Fibroblast of upper back skin (primary cell): ENCODE data around the gene DISC1.
"Not testable (repeated sequence)": the region's sequence is repeated elsewhere in the genome, so short reads cannot be mapped to it uniquely, and the experiment has no call there.

ENCODE experiments used
- DNase-seq: peaks from one replicate; pipeline ENCODE4 v3.0.0-alpha.2; 2013

DISC1 gene

DNA sequence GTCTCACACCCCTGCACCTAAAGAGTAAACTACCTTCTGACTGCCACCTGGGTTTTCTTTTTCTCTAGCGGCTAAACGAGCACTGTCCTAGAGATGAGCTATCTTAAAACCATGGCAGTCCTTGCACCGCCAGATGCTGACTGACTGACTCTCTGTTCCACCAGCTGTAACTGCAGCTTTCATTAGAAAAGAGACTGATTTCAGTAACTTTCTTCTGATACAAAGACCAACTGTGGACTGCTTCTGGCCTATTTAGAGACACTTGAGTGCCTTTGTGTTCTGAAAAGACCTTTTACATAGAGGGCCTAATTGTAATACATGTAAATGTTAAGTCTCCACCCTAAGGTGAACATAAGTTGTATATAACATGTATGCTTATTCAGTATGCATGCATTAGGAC lies 152.5 kb downstream of the DISC1 start:
- no peak for DNase-seq

DNA sequence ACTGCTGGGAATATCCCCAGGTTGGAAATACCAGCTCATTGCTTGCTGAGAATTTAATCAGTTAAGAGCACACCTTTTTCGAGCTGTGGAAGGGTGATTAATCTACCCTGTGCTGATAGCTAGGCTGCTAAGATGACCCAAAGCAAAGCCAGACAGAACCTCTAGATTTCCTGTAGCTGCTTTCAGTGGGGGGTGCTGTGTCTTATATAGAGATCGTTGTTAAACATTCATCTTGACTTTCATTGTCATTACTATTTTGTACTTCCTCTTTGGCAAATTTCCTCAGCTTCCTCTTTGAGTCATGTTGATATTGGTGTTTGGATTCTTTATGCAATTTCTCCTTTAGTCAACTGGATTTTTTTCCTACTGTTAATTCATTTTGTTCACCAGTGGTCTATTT lies 155.3 kb downstream of the DISC1 start:
- DNase-seq = peak; percentile 36

DNA sequence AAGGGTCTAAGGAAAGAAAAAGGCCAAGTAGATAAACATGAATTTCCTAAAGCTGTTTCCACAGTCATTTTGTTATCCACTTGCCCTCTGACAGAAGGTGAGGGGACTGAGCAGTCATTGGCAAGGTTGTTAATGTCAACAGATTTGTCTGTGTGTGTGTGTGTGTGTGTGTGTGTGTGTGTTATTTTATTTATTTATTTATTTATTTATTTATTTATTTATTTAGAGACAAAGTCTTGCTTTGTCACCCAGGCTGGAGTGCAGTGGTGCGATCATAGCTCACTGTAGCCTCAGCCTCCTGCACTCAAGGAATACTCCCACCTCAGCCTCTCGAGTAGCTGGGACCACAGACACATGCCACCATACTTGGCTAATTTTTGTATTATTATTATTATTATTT lies 158.5 kb downstream of the DISC1 start:
- DNase-seq = not testable (repeated sequence)

- DNase-seq = no peak
Observed at GRCh38 chr1:231786126-231786525, 159.5 kb downstream of the DISC1 start.

DNA sequence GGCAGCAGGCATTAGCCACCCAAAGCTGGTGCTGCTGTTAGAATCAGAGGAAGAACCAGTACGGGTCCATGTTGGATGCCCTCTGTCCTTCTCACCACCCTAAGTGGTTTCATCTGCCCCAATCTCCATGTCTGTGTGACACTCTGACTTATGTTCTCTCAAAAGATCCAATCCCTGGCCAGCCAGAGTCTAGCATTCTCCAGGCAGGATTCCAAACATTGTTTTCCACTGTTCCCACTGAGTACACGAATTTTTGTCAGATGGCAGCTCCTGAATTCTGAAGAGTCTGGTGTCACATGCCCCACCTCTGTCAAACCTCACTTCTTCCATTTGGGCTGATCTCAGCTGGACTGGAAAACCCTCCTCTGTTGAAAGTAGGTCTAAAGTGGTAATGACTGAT lies 166.0 kb downstream of the DISC1 start:
- DNase-seq = no peak

DNA sequence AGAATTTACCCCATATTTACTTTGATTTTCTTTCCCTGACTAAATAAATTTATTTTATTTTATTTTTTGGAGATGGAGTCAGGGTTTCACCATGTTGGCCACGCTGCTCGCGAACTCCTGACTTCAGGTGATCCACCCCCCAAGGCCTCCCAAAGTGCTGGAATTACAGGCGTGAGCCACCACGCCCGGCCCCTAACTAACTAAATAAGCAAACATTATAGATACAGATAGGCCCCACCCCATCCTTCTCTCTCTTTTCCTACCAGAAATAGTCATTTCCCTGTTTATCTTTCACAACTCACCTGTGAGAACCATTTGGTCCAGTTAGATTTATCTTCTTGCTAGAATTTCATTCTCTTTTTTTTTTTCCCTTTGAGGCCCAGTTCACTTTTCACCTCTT lies 167.3 kb downstream of the DISC1 start:
- no peak for DNase-seq

GRCh38 chr1:231796141-231796540 lies 169.6 kb downstream of the DISC1 start:
- DNase-seq = no peak

GRCh38 chr1:231799363-231799986 lies 172.9 kb downstream of the DISC1 start:
- DNase-seq = peak; percentile 56

- DNase-seq = peak; percentile 30
Observed at GRCh38 chr1:231800108-231800507, 173.5 kb downstream of the DISC1 start.

- DNase-seq = no peak
Observed at GRCh38 chr1:231801042-231801585, 174.5 kb downstream of the DISC1 start.

DNA sequence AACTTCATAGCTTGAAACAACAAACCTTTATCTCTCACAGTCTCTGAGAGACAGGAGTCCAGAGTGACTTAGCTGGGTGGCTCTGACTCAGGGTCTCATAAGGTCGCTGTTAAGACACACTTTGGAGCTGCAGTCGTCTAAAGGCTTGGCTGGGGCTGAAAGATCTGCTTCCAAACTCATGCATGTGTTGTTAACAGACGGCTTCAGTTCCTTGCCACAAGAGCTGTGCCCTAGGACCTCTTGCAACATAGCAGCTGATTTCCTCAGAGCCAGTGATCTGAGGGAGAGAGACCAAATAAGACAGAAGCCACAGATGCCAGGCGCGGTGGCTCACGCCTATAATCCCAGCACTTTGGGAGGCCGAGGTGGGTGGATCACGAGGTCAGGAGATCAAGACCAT lies 176.8 kb downstream of the DISC1 start:
- no peak for DNase-seq

- peak; percentile 40 for DNase-seq
Observed at GRCh38 chr1:231806623-231807495, 180.3 kb downstream of the DISC1 start.

DNA sequence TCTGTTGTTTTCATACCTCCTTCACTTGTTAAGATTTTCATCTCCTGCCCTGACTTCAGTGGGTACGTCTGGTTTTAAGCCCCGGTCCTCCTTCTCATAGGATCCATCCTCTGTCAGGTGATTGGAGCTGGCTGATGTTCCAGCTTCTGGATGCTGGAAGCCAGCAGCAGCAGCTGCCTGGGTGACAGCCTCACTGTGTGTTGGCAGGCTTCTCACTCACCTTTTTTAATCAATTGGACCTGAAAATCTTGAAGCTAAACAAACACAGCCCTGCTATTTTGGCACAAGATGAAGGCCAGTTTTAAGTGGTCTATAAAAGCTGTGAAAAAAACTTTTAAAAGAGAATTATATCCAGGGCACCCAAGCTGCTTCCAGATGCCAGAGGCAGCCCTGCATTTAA lies 181.0 kb downstream of the DISC1 start:
- no peak for DNase-seq

DNA sequence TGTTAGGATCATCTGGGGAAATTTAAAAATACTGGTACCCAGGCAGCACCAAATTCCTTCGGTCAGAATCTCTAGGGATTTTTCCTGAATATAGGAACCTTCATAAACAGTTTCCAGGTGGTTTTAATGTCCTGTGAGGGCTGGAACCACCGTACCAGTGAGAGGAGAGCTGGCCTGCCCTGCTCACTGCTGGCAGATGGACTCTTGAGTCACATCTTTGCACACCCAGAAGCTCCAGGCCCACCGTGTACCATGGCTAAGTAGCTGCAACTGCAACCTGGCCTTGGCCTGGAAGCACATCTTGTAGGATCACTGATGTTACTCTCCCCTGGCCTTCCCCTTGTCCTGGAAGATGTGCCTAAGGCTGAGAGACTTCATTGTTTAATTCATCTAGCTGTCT lies 181.5 kb downstream of the DISC1 start:
- no peak for DNase-seq

GRCh38 chr1:231808990-231809389 lies 182.4 kb downstream of the DISC1 start:
- peak; percentile 51 for DNase-seq

GRCh38 chr1:231810415-231810814 lies 183.8 kb downstream of the DISC1 start:
- DNase-seq = no peak

GRCh38 chr1:231814021-231814420 lies 187.4 kb downstream of the DISC1 start:
- DNase-seq = peak; percentile 13

DNA sequence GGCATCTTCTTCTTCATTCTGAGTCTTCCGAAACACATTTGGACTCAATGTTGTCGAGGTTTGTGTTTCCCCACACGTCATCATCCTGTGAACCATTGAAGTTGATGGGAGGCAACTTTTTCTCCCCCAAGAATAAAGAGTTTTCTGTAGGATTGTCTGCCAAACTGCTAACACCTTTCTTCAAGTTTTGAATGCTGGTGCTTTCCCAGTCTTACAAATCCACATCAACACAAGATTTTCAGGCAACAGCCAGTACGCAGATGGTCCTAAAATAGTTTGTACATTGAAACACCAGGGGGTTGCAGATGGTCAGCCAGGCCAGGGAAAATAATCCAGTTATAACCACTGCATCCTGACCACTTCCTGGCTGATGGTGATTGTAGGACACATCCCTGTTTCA lies 187.9 kb downstream of the DISC1 start:
- no peak for DNase-seq

DNA sequence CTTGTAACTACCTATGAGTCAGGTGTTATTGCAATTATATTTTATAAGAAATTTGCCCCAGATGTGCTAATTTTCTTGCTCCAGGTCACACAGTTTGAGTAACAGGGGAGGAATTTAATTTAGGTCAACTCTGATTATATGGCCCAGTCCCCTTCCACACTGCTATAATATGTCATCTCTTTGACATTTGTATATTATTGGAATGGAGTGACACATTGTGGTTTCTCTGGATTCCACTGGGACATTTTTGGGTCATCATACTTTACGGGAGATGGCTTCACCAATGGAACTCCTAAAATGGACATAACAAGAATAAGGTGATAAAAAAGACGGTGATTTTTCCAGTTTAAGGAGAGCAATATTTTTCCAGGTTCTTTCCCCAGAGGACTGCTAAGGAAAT lies 191.2 kb downstream of the DISC1 start:
- peak; percentile 47 for DNase-seq

GRCh38 chr1:231818337-231818736 lies 191.7 kb downstream of the DISC1 start:
- DNase-seq = peak; percentile 34

DNA sequence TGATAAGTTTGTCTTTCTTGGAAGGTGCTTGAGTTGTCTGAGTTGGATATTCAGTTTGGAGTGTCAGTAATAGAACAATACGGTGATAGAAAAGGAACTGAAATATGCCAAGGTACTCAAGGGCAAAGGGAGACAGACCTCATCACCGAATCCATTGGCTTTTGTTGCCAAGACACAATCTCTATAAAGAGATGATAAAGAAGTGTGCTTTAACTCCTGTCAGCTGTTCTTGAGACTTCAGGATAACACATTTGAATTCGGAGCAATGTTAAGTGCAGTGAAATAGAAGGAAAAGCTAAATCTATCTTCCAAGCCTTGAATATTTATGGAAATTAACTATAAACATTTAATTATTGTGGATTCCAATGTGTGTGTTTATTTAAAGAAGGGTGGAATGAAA lies 194.7 kb downstream of the DISC1 start:
- DNase-seq = no peak

DNA sequence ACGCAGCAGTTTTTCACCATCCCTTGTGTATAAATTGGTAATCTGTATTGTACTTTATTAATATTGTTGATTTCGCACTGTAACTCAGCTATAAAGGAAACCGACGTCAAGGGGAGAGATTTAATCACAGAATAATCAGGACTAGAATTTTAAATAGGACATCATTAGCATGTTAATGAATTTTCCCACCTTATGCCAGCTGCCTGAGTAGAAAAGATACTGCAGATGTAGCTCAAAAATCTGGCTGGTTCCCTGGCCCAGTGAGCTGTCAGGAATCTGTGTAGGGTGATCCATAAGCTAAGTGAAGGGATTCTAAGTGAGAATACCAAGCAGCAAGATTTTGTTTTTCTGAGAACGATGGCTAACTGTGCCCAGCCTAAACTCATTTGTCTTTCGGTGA lies 195.5 kb downstream of the DISC1 start:
- no peak for DNase-seq

DNA sequence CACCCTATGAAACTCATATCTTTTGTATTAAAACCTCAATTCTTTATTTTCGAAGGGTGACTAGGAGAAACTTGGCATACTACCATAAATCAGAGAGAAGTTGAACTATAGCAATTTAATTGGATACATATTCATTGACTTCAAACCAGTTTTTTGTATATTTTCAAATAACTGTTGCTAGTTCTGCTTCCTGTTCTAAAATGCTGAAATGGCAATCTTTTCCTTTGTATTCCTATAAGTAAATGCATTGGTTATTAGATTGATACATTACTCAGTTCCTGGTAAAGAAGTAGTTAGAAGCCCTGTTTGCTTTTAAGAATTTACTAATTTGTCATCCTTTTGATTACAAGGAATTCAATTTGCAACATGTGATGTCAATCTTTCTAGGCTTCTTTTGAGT lies 200.0 kb downstream of the DISC1 start:
- no peak for DNase-seq
